Hepatocyte (in vitro differentiated cells): ENCODE data around the gene CTPS2. TPM values are rescaled to one million over a fixed set of nuclear protein-coding genes. Genes with fewer than 3 reads are reported as not detected.

Experiments used
- DNase-seq: peaks from one replicate; pipeline ENCODE4 v3.0.0-alpha.2; 2016; ENCODE audit warnings: low spot score
- H2AFZ ChIP-seq: fragments of 200-600 bp; sonication (generic); 2 replicates; pipeline ENCODE4 v1.6.0; 2016; ENCODE audit warnings: antibody characterized with exemption, mild to moderate bottlenecking
- H3K27ac ChIP-seq: fragments of 200-600 bp; sonication (generic); 2 replicates; pipeline ENCODE4 v1.5.1; 2016; ENCODE audit warnings: mild to moderate bottlenecking
- H3K27me3 ChIP-seq: fragments of 200-600 bp; sonication (generic); 2 replicates; pipeline ENCODE4 v1.6.1; 2016
- H3K36me3 ChIP-seq: fragments of 200-600 bp; sonication (generic); replicated peaks from 2 replicates; pipeline ENCODE4 v1.5.1; 2016; ENCODE audit warnings: low read depth; ENCODE audit not compliant: insufficient read depth
- H3K4me1 ChIP-seq: fragments of 200-600 bp; sonication (generic); 2 replicates; pipeline ENCODE4 v1.5.1; 2016; ENCODE audit warnings: mild to moderate bottlenecking, moderate library complexity; ENCODE audit not compliant: insufficient read depth
- H3K4me2 ChIP-seq: fragments of 200-600 bp; sonication (generic); 2 replicates; pipeline ENCODE4 v1.6.0; 2016
- H3K4me3 ChIP-seq: fragments of 200-600 bp; sonication (generic); 2 replicates; pipeline ENCODE4 v1.5.1; 2016; ENCODE audit warnings: mild to moderate bottlenecking
- H3K79me2 ChIP-seq: fragments of 200-600 bp; sonication (generic); 2 replicates; pipeline ENCODE4 v1.6.0; 2017; ENCODE audit warnings: mild to moderate bottlenecking
- H3K9me2 ChIP-seq: fragments of 200-600 bp; sonication (generic); replicated peaks from 2 replicates; pipeline ENCODE4 v1.6.0; 2017; ENCODE audit warnings: mild to moderate bottlenecking; ENCODE audit not compliant: insufficient read depth
- H3K9me3 ChIP-seq: fragments of 200-600 bp; sonication (generic); 2 replicates; pipeline ENCODE4 v1.5.1; 2016; ENCODE audit warnings: low read depth, mild to moderate bottlenecking
- H4K20me1 ChIP-seq: fragments of 200-600 bp; sonication (generic); 2 replicates; pipeline ENCODE4 v1.6.0; 2016; ENCODE audit warnings: mild to moderate bottlenecking; ENCODE audit not compliant: insufficient read depth, poor library complexity, severe bottlenecking
- EZH2 ChIP-seq: fragments of 200-600 bp; sonication (generic); IDR thresholded peaks from 2 replicates; pipeline ENCODE4 v1.6.1; 2016; ENCODE audit warnings: antibody characterized with exemption, mild to moderate bottlenecking, borderline replicate concordance
- EZH2phosphoT487 ChIP-seq: fragments of 200-600 bp; sonication (generic); IDR thresholded peaks from one replicate; pipeline ENCODE4 v1.6.1; 2018; ENCODE audit warnings: antibody characterized with exemption, mild to moderate bottlenecking, low read depth, moderate library complexity; ENCODE audit not compliant: unreplicated experiment, severe bottlenecking
- WGBS: methylation state at CpG from one replicate; pipeline ENCODE4 v1.1.6; 2016; ENCODE audit warnings: low lambda C conversion rate; ENCODE audit errors: missing lambda C conversion rate; 5-methylcytosine and 5-hydroxymethylcytosine counted together
- polyA plus RNA-seq: library from polyadenylated mRNA; unstranded; fragments of >200 nt; fragmentation: Nextera tagmentation; extraction: Ambion mirVana; gene quantifications from 2 replicates; pipeline ENCODE4 v1.2.1, GENCODE V29; 2016
- total RNA-seq: library from RNA; depleted of rRNA; stranded (reverse); fragments of >200 nt; gene quantifications from 2 replicates; pipeline ENCODE4 v1.2.3, GENCODE V29; 2014
- TF ChIP-seq, protein P1 (sequence below): fragments of 200-600 bp; sonication (generic); IDR thresholded peaks from 2 replicates; pipeline ENCODE4 v1.5.1; 2016; ENCODE audit warnings: antibody characterized with exemption, mild to moderate bottlenecking; ENCODE audit not compliant: poor library complexity

CTPS2 gene
- total and polyA plus RNA-seq, 2 experiments from 2014 or later: 26.2 to 55.7 TPM

GRCh38 chrX:16664074-16664473, 48.4 kb downstream of the CTPS2 start:
- Histone ChIP-seq H3K9me2 (no peaks in the 10 kb centered on the region), H3K36me3 (no peaks in the 10 kb centered on the region), H3K79me2 (peaks cover 3% of the 10 kb centered on the region), H3K4me2 (no peak overlapping the region), H2AFZ (no peak overlapping the region), H3K27ac (peak overlapping the region; percentile 39), H3K27me3 (no peaks in the 10 kb centered on the region), H3K4me3 (no peak overlapping the region), H4K20me1 (no peaks in the 10 kb centered on the region), H3K9me3 (no peaks in the 10 kb centered on the region), H3K4me1 (peaks cover 5% of the 10 kb centered on the region)
- no peak for DNase-seq
- WGBS: 77% methylated on average over 5 of the region's 5 CpGs
- no peak for TF ChIP-seq EZH2phosphoT487
- TF ChIP-seq, protein P1, sequence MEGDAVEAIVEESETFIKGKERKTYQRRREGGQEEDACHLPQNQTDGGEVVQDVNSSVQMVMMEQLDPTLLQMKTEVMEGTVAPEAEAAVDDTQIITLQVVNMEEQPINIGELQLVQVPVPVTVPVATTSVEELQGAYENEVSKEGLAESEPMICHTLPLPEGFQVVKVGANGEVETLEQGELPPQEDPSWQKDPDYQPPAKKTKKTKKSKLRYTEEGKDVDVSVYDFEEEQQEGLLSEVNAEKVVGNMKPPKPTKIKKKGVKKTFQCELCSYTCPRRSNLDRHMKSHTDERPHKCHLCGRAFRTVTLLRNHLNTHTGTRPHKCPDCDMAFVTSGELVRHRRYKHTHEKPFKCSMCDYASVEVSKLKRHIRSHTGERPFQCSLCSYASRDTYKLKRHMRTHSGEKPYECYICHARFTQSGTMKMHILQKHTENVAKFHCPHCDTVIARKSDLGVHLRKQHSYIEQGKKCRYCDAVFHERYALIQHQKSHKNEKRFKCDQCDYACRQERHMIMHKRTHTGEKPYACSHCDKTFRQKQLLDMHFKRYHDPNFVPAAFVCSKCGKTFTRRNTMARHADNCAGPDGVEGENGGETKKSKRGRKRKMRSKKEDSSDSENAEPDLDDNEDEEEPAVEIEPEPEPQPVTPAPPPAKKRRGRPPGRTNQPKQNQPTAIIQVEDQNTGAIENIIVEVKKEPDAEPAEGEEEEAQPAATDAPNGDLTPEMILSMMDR: peak; percentile 42

DNA sequence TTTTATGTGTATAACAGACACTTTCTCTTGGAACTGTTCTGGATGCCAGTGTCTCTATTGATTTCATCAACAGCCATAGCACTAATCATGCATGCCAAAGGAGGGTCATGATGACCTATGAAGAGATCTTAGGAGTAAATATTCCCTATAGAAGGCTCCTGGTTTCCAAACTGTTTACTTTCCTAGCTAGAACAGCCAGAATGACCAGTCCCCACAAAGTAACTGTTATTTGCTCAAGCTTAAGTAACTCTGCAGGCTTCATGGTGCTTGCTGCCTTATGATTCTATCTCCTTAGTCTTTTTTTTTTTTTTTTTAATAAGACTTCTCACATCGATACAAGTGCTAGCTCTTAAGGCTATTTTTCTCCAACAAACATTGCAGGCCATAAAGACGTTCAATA, 50.1 kb downstream of the CTPS2 start:
- Histone ChIP-seq H3K9me2 (no peaks in the 10 kb centered on the region), H3K79me2 (peaks cover 3% of the 10 kb centered on the region), H3K27ac (peak overlapping the region; percentile 20), H3K36me3 (no peaks in the 10 kb centered on the region), H3K9me3 (no peaks in the 10 kb centered on the region), H3K27me3 (no peaks in the 10 kb centered on the region), H2AFZ (no peak overlapping the region), H3K4me2 (peak overlapping the region; percentile 46), H3K4me3 (no peak overlapping the region), H3K4me1 (peaks cover 5% of the 10 kb centered on the region), H4K20me1 (no peaks in the 10 kb centered on the region)
- no peak for DNase-seq
- TF ChIP-seq, protein P1: no peak
- TF ChIP-seq EZH2: no peak
- WGBS: 45% methylated on average over 2 of the region's 2 CpGs

DNA sequence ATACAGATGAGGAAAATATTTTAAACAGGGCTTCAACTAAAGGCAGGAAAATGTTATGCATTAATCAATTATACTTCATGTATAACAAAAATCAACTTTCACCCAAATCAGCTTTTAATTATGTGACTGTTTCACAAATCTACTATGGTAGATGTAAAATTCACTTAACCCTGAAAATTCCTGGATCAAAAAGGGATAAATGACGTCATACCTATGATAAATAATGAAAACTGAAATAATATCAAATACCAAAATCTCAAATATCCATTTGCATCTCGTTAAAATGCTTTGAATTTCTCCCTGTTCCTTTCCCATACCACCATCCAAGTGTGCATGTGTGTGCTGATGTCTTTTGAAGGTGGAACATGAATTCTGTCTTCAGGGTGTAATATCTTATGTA, 51.0 kb downstream of the CTPS2 start:
- TF ChIP-seq EZH2 (no peak), EZH2phosphoT487 (no peak)
- TF ChIP-seq, protein P1: no peak
- Histone ChIP-seq H3K27ac (no peak overlapping the region), H3K4me3 (no peak overlapping the region), H3K4me2 (no peak overlapping the region), H4K20me1 (no peaks in the 10 kb centered on the region), H3K9me3 (no peaks in the 10 kb centered on the region), H2AFZ (no peak overlapping the region), H3K36me3 (no peaks in the 10 kb centered on the region), H3K27me3 (no peaks in the 10 kb centered on the region), H3K79me2 (peaks cover 3% of the 10 kb centered on the region), H3K4me1 (peaks cover 5% of the 10 kb centered on the region), H3K9me2 (no peaks in the 10 kb centered on the region)
- DNase-seq: no peak
- 99% methylated on average over 2 of the region's 2 CpGs for WGBS

DNA sequence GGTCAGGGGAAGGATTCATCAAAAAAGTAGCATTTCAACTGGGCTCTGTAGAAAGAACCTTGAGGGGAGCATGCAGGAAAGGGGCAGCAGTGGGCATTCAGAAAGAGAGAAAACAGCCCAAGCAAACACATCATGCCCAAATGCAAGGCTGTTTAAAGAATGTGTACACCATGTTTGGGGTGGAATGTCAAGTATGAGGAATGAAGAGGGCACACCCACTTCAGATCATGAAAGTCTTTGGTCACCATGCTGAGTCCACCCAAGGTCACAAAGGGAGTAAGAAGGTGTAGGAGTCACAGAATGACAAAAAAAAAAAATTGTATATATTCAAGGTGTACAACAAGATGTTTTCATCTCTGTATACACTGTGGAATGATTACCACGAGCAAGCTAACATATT, 53.1 kb downstream of the CTPS2 start:
- H3K79me2 ChIP-seq: peaks cover under 1% of the 10 kb centered on the region
- H3K27ac ChIP-seq: no peak overlapping the region
- WGBS: 84% methylated on average over 1 of the region's 1 CpG
- no peak for DNase-seq
- no peaks in the 10 kb centered on the region for H4K20me1 ChIP-seq
- H3K27me3 ChIP-seq: no peaks in the 10 kb centered on the region
- H3K4me1 ChIP-seq: peaks cover 5% of the 10 kb centered on the region
- H2AFZ ChIP-seq: no peak overlapping the region
- TF ChIP-seq EZH2: no peak
- TF ChIP-seq EZH2phosphoT487: no peak
- TF ChIP-seq, protein P1: no peak
- H3K4me2 ChIP-seq: no peak overlapping the region
- H3K36me3 ChIP-seq: no peaks in the 10 kb centered on the region
- H3K9me3 ChIP-seq: no peaks in the 10 kb centered on the region
- no peaks in the 10 kb centered on the region for H3K9me2 ChIP-seq
- H3K4me3 ChIP-seq: no peak overlapping the region
